GM19463 (cell line): Measurements from ENCODE around the gene TAF1B.
A peak's percentile ranks its signal among the peaks of the same experiment; 100 is the strongest.

Source experiments
- ATAC-seq: cut with Tn5 transposase; IDR thresholded peaks from one replicate; pipeline ENCODE4 v1.9.1; 2021; ENCODE audit warnings: mild to moderate bottlenecking, moderate library complexity; ENCODE audit not compliant: unreplicated experiment

The TAF1B gene

DNA sequence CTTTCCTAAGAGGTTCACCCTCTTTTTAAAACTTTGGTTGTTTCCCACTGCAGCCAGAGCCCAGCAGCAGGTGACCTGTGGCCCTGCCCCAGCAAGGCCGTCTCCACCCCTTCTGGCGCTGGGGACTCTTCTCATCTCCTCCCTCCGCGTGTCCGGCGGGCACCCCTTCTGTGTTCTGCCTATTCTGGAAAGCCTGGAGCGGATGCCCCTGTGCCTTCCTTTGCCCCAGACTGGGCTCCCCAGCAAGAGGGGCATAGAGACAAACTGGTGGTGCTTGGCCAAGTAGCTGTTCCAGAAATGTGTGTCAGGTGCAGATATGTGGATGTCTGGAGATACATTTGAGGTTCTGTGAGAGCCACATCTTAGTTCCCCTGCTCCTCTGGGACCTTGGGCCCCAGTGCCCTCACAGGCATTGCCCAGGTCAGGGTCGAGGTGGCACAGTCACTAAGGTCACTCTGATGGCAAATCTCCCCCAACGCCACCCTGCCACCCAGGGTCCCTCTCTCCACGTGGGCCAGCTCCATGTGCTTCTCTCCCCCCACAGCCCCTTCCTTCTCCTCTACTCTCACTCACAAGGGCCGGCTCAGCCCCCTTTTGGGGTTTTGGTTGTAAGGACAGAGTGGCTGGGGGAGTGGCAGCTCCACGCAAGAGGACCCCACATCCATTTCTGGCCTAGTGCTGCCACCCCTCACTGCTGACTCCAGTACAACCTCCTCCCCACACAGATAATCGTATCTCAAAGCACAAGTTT lies 35.5 kb upstream of the TAF1B start:
- no peak for ATAC-seq

GRCh38 chr2:9808334-9809063 lies 34.8 kb upstream of the TAF1B start:
- no peak for ATAC-seq

DNA sequence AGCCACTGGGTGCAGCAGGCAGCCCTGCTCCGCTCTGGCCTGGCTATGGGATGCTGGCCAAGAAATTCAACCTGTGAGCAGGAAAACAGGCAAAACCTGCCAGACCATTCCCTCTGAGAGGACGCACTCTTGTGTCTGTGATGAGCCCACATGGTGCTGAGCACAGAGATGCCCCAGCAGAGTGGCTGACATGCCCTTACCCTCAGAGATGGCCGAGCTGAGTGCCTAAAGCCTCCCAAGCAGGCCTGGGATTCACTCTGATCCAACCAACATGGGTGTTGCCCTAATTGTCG lies 34.3 kb upstream of the TAF1B start:
- no peak for ATAC-seq

- no peak for ATAC-seq
Measured at GRCh38 chr2:9809448-9810088, 33.7 kb upstream of the TAF1B start.

- ATAC-seq, result no peak
Measured at GRCh38 chr2:9811216-9811615, 32.1 kb upstream of the TAF1B start.

DNA sequence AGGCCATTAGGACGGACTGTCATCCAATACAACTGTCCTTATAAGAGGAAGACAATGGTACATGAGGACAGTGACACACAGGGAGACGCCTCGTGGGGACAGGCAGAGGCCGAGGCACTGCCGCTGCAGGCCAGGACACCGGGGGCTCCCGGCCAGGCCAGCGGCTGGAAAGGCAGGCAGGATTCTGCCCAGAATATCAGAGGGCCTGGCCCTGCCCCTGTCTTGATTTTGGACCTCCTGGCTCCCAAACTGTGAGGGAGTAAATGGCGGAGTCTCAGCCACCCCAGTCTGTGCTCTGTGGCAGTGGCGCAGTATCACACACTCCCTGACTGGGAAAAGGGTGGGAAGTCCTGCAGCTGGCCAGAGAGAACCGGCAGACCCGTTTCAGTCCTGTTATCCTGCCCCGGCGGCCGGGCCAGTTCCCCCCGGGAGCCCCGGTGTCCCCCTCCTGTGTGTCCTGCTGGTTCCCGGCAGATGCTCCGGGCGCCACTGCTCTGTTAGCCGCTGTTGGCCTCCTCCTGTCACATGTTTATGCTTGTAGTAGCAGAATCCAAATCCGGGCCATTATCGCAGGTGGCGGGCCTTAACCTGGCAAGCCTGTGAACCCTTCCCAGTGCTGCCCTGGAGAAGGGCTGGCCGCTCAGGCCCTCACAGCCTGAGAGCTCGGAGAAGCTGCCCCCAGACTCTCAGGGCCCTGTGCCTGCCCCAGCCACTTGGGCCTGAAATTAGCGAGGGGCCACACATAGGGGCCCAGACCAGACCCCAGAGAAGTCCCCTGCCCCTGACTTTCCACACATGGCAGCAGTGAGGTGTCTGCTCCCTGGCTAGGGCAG lies 31.4 kb upstream of the TAF1B start:
- no peak for ATAC-seq

DNA sequence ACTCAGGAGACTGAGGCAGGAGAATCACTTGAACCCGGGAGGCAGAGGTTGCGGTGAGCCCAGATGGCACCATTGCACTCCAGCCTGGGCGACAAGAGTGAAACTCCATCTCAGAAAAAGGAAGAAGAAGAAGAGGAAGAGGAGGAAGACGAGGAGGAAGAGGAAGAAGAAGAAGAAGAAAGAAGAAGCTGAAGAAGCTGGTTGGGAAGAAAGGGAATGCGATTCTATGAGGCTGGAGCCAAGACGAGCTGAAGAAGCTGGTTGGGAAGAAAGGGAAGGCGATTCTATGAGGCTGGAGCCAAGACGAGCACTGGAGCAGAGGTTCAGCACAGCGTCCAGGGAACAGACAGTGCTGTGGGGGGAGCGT lies 30.3 kb upstream of the TAF1B start:
- ATAC-seq, result no peak

GRCh38 chr2:9813312-9814128 lies 29.8 kb upstream of the TAF1B start:
- peak; percentile 48 for ATAC-seq

DNA sequence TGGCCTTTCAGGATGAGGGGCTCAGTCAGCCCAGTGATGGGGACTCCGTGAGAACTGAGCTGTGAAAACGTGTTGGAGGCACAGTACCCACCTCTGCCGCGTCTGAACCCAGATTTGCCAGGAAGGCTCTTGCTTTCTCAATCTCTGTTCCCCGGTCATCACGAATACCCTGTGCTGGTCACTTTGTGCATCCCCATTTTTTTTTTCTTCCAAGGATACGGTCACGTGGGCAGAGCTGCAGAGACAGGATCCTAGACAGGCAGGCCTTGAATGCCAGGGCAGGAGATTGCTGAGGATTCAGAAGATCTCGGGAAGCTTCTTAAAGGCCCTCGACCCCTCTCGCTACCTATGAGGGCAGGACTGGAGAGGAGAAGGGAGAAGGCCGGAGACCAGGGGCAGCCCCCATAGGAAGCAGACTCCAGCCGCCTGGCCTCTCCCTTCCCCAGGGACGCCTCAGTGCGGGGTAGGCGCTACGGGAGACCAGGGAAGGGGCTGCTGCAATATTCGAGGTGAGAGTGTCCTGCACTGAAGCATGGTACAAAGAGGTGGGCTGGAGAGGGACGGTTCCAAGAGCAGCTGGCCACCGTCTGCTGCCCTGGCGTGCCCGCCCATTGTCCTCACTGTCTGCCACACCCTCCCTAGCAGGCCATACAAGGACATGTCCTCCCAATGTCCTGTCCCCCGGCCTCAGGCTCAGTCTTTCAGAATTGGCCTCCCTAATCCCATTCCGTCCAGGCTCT lies 29.0 kb upstream of the TAF1B start:
- no peak for ATAC-seq

DNA sequence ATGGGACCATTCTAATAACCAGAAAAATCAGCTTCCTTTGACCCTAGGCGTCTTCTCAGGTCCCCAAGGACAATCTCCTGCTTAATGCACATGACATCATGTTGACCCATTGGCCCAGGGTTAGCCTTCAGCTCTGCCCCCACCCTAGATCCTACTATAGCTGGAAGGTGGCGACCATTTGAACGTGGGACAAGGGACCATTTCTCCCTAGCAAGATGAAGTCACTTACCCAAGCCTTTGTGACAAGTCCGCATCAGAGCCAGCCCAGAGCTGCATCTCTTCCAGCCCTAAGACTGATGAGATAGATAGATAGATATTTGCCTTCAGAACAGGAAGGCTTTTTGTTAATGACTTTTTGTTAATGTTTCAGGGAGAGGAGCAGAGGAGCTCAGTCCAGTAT lies 28.2 kb upstream of the TAF1B start:
- no peak for ATAC-seq

GRCh38 chr2:9815844-9816279 lies 27.4 kb upstream of the TAF1B start:
- no peak for ATAC-seq

- no peak for ATAC-seq
Measured at GRCh38 chr2:9818097-9818496, 25.2 kb upstream of the TAF1B start.

GRCh38 chr2:9819551-9819950 lies 23.7 kb upstream of the TAF1B start:
- no peak for ATAC-seq

DNA sequence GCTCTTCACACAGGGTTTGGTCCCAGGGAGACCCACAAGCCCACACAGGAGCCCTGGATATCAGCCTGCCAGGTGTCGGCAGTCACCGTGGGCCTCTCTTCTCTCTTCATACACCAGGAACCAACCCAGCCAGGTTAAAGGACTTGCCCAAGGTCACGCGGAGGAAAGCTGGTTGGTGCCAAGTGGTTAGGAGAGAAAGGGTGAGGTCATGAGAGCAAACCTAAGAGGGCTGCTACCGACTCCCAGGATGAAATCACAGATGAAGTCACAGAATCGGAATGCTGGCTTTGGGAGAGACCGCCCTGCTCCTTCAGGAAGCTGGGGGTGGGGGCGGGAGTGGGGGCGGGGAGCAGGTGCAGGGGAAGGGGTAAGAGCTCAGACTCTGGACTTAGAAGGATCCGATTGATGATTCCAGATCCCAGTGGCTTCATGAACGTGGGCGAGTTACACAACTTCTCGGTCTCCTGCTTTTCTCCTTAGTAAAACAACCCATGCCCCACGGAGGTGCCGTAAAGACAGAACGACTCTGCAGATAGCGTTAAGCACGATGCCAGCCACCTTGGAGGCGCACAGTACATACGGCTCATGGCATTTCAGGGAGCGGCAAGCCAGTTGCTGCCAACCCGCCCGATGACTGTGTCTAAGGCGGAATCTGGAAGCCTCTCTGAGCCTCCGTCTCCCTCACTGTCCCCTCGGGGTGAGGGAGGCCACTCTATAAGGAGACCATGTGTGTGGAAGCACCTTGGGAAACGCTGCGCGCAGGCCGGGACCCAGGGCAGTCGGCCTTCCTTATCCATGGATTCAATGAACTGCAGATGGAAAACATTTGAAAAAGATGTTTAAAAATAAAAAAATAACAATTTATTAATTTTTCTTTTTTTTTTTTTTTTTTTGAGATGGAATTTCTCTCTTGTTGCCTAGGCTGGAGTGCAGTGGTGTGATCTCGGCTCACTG lies 23.0 kb upstream of the TAF1B start:
- no peak for ATAC-seq

GRCh38 chr2:9821805-9822445 lies 21.3 kb upstream of the TAF1B start:
- no peak for ATAC-seq

DNA sequence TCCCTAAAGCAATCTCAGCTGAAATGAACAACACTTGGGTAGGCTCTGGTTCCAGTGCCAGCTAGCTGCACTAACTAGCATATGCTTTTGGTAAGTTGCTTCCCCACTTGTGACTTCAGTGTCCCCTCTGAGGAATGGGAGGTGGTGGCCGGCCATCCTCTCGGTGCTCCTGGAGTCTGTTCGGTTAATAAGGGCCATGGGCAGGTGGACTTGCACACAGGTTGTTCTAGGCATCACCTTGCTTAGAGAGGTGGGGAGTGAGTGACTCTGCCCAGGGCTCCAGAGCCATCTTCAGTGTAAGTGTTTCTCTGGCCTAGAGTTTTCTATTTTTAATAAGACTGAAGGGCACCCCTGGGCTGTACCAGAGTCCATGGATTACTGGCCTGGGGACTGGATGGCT lies 18.8 kb upstream of the TAF1B start:
- no peak for ATAC-seq

DNA sequence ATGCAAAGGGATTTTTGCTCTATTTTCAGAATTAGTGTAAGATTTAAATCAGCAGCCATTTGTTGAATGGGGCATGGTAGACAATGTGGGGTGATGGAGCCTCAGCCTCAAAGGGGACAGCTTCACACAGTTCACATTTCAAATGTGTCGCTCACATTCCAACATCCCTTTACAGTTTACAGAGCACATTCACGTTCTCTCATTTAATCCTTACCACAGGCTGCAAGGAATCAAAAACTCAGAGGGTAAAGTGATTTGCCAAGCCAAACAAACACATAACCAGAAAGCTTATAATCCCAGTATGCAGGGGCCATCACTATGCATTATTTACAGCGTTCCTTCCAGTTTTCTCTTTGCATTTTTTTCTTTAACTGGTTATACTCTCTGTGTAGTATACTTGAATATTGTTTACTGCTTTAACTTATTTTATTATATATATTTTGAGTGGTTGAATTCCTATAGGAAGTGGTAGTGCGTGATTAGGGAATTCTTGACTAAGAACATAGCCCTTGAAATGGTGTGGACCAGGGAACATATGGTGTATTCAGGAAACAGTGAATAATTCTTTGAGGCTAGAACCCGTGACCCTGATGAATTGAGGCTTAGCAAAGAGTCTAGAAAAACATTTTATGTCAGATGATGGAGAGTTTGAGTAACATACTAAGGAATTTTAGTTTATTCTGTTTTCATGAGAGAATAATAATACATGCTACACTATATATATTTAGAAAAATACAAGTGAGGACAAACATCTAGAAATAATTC lies 18.1 kb upstream of the TAF1B start:
- ATAC-seq, result no peak

- ATAC-seq, result no peak
Measured at GRCh38 chr2:9826208-9826607, 17.1 kb upstream of the TAF1B start.
